ENCODE measurements around the gene PHF19. TPM values are rescaled to one million over a fixed set of nuclear protein-coding genes. Genes with fewer than 3 reads are reported as not detected.

PHF19 gene
- total and polyA plus RNA-seq, 2 of the 8 experiments (the other 6 are each of a cell fraction or from before 2014, with no cell fraction given): 28.2 to 31.8 TPM

DNA sequence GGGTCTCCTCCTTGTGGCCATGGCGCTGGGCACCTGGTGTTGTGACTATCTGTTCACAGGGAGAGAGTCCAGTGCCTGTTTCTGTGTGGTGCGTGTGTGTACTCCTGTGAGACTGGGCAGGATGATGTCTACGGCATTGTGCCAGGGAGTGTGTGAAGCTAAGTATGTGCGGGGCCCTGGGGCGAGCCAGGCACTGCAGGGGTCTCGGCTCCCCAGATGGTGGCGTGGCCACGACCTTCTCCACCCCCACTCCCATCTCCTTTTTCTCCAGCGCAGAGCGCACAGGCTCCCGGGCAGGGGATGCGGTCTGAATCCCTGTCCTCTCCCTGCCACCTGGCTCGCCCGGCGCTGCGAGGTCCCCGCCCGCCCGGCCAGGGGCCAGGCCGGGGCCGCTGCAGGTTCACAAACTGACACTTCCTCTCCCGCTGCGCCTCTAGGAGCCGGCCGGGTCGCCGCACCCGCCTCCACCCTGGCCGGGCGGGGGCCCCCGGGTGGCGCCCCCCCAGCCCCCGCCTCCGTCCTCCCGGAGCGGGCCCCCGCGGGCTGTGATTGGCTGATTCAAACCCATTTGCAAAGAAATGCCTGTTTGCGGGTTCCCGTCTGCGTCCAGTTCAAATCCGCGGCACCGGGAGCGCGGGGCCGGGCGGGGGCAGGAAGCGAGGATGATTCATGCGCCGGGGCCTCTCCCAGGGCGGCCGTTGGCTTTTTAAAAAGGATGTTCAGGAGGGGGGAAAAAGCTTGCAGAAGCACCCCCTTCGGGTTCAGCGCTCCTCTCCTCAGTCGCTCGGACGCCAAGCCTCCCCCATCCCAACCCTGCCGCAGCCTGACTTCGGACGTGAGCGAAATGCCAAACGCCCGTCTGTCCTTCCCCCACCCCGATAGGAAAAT lies 790 bp downstream of the PHF19 start:
- Histone ChIP-seq H3K27ac (ENCODE audit: low read depth, low read length) (0 out of 2 replicates have a peak overlapping the region, but pooled peaks have one; percentile 50), H2BK20ac (ENCODE audit: low read length) (peak overlapping the region; percentile 82; the same call in 1 of the 2 replicates), H3K14ac (ENCODE audit: insufficient read length) (no peak overlapping the region), H3K23me2 (ENCODE audit: low read depth, low read length) (peaks cover 10% of the 10 kb centered on the region), H2BK120ac (replicated peaks; ENCODE audit: low read depth, low read length) (peak overlapping the region; percentile 95), H3K27me3 (replicated peaks in 1 of 4; ENCODE audit: control insufficient read depth in 3 of 4, extremely low read depth in 1 of 4, insufficient read depth in 3 of 4, low read length in 3 of 4) (peaks cover 0 to 4% (median 1%) of the 10 kb centered on the region in 4 experiments; a peak in 3 of 7 replicates), H3K4me1 (replicated peaks in 1 of 4; ENCODE audit: control insufficient read depth in 3 of 4, insufficient read depth in 4 of 4, low read length in 3 of 4) (peaks cover 23 to 48% (median 35%) of the 10 kb centered on the region in 4 experiments), H3K9me3 (ENCODE audit: insufficient read depth in 2 of 2, low read depth in 1 of 2, low read length in 1 of 2) (no peaks in the 10 kb centered on the region), H4K5ac (ENCODE audit: insufficient read length, low read depth, low read length) (peak overlapping the region; percentile 57), H3K4me2 (ENCODE audit: insufficient read depth in 1 of 2, low read depth in 2 of 2, low read length in 2 of 2) (peak overlapping the region; percentile 79 to 85), H4K91ac (replicated peaks; ENCODE audit: insufficient read length, low read length) (peak overlapping the region; percentile 96), H3K36me3 (ENCODE audit: control insufficient read depth in 2 of 4, insufficient read depth in 4 of 4, low read length in 3 of 4) (peaks cover 0 to 3% (median 0%) of the 10 kb centered on the region in 4 experiments; a peak in 1 of 8 replicates), H3K4me3 (ENCODE audit: extremely low read depth in 1 of 4, insufficient read depth in 2 of 4, low read depth in 3 of 4, low read length in 4 of 4) (peak overlapping the region; percentile 36 to 86 (median 50)), H3K23ac (ENCODE audit: insufficient read length) (no peak overlapping the region), H3K79me2 (ENCODE audit: control insufficient read depth in 1 of 2, insufficient read depth in 2 of 2, low read length in 2 of 2) (no peaks in the 10 kb centered on the region), H4K20me1 (replicated peaks in 1 of 2; ENCODE audit: control insufficient read depth in 1 of 2, insufficient read depth in 2 of 2, low read length in 2 of 2) (no peaks in the 10 kb centered on the region), H3K4ac (replicated peaks; ENCODE audit: insufficient read length, low read depth, low read length) (peak overlapping the region; percentile 92), H3K18ac (ENCODE audit: extremely low read depth, low read length) (peak overlapping the region; percentile 89), H2BK12ac (ENCODE audit: low read depth, low read length) (peak overlapping the region; percentile 93), H3K56ac (replicated peaks; ENCODE audit: insufficient read length, low read depth, low read length) (peak overlapping the region; percentile 48), H2AK5ac (ENCODE audit: low read depth, low read length) (0 out of 2 replicates have a peak overlapping the region, but pooled peaks have one; percentile 41), H2BK15ac (ENCODE audit: low read length) (peak overlapping the region; percentile 99; the same call in 1 of the 2 replicates), H2BK5ac (ENCODE audit: low read depth, low read length) (peak overlapping the region; percentile 82; the same call in 1 of the 2 replicates), H3K79me1 (ENCODE audit: low read depth, low read length) (no peaks in the 10 kb centered on the region), H4K8ac (ENCODE audit: extremely low read depth, insufficient read depth, low read length) (peak overlapping the region; percentile 80), H2AFZ (ENCODE audit: low read length) (0 out of 2 replicates have a peak overlapping the region, but pooled peaks have one; percentile 11), H3K9ac (replicated peaks in 1 of 4; ENCODE audit: extremely low read depth in 1 of 4, low read depth in 3 of 4, low read length in 3 of 4) (peak overlapping the region in 2 of 4 experiments; percentile 30 to 45; a peak in 1 of 7 replicates)
- no peak for FAIRE-seq
- DNase-seq (ENCODE audit: low read depth in 1 of 2, low spot score in 2 of 2): peak; percentile 41 to 85
- CTCF ChIA-PET (ENCODE audit: partially characterized antibody): interaction anchor here (1.3 kb wide), 1 partner anchor 13 kb away, joined by 3 read pairs; no protein-coding TSS in a partner anchor
- POLR2A ChIA-PET (ENCODE audit: partially characterized antibody): interaction anchor here (1.1 kb wide), 1 partner anchor 11 kb away, joined by 3 read pairs; no protein-coding TSS in a partner anchor
- WGBS, 2 experiments (ENCODE audit: extremely low coverage in 1 of 2, insufficient coverage in 1 of 2, insufficient read length in 1 of 2, insufficient replicate concordance in 2 of 2, low coverage in 1 of 2, low lambda C conversion rate in 2 of 2, missing lambda C conversion rate in 1 of 2): 8% methylated on average over 37 of the region's 65 CpGs; no CpG with 5 or more reads in 1 of the 2 experiments
- TF ChIP-seq KDM1A (IDR thresholded peaks at IDR 0.05; ENCODE audit: borderline replicate concordance, low read length) (peak; percentile 9; the same call in 1 of the 2 replicates), RNF2 (IDR thresholded peaks at IDR 0.05; ENCODE audit: borderline replicate concordance, low read depth, low read length, missing control alignments, poor library complexity, severe bottlenecking) (no peak), TAF1 (IDR thresholded peaks at IDR 0.05; ENCODE audit: low read depth, low read length) (peak; percentile 12; the same call in 1 of the 2 replicates), BRCA1 (IDR thresholded peaks at IDR 0.05; ENCODE audit: low read depth, low read length) (no peak), RBBP5 (IDR thresholded peaks at IDR 0.05; ENCODE audit: borderline replicate concordance, low read depth, low read length) (0 out of 2 replicates have a peak, but pooled peaks have one; percentile 59), CHD1 (IDR thresholded peaks at IDR 0.05; ENCODE audit: low read depth, low read length) (no peak), POLR2AphosphoS5 (IDR thresholded peaks at IDR 0.05; ENCODE audit: low read depth, low read length) (0 out of 2 replicates have a peak, but pooled peaks have one; percentile 29)
